ENCODE results near the gene LDLRAD3. TPM values are rescaled to one million over a fixed set of nuclear protein-coding genes. Genes with fewer than 3 reads are reported as not detected.

The LDLRAD3 gene
- total and polyA plus RNA-seq, 5 donors: 1.8 to 7.0 (median 3.5) TPM

GRCh38 chr11:36266767-36267166 lies 322.9 kb downstream of the LDLRAD3 start:
- ATAC-seq (no peak), DNase-seq (no peak)
- Histone ChIP-seq H3K9me3 (ENCODE audit: control insufficient read depth, low read length) (no peaks in the 10 kb centered on the region), H3K27ac (ENCODE audit: low read length) (no peak overlapping the region), H3K4me3 (ENCODE audit: low read length) (no peak overlapping the region), H3K4me1 (ENCODE audit: control insufficient read depth, insufficient read depth, low read length) (no peaks in the 10 kb centered on the region), H3K27me3 (ENCODE audit: control insufficient read depth, insufficient read depth) (no peaks in the 10 kb centered on the region)
- intact Hi-C loops (cut with DNase I): loop anchor here in 3 of 4 donors (2.0 to 10.0 kb wide), 5 partner anchors 442 to 782 kb away; partner anchors contain the start of gene FJX1 (in 1 of the 3)
- WGBS: 65% methylated on average over 5 of the region's 5 CpGs

GRCh38 chr11:36268337-36268985 lies 324.6 kb downstream of the LDLRAD3 start:
- Histone ChIP-seq H3K4me1 (ENCODE audit: control insufficient read depth, insufficient read depth, low read length) (no peaks in the 10 kb centered on the region), H3K9me3 (ENCODE audit: control insufficient read depth, low read length) (no peaks in the 10 kb centered on the region), H3K27me3 (ENCODE audit: control insufficient read depth, insufficient read depth) (no peaks in the 10 kb centered on the region), H3K27ac (ENCODE audit: low read length) (no peak overlapping the region), H3K4me3 (ENCODE audit: low read length) (no peak overlapping the region)
- intact Hi-C loops (cut with DNase I): loop anchor here in 3 of 4 donors (5.0 to 10.0 kb wide), 4 partner anchors 444 to 784 kb away; partner anchors contain the start of gene FJX1 (in 1 of the 3)
- DNase-seq: no peak
- no peak for ATAC-seq
- 84% methylated on average over 8 of the region's 8 CpGs for WGBS

- DNase-seq (no peak), ATAC-seq (no peak)
- WGBS: 91% methylated on average over 9 of the region's 9 CpGs
- Histone ChIP-seq H3K27ac (ENCODE audit: low read length) (no peak overlapping the region), H3K4me1 (ENCODE audit: control insufficient read depth, insufficient read depth, low read length) (no peaks in the 10 kb centered on the region), H3K4me3 (ENCODE audit: low read length) (no peak overlapping the region), H3K27me3 (ENCODE audit: control insufficient read depth, insufficient read depth) (no peaks in the 10 kb centered on the region), H3K9me3 (ENCODE audit: control insufficient read depth, low read length) (no peaks in the 10 kb centered on the region)
- intact Hi-C loops (cut with DNase I): no loop called here
These were observed 326.8 kb downstream of the LDLRAD3 start for GRCh38 chr11:36270701-36271100.

- intact Hi-C loops (cut with DNase I): no loop called here
- Histone ChIP-seq H3K27me3 (ENCODE audit: control insufficient read depth, insufficient read depth) (no peaks in the 10 kb centered on the region), H3K9me3 (ENCODE audit: control insufficient read depth, low read length) (no peaks in the 10 kb centered on the region), H3K27ac (ENCODE audit: low read length) (no peak overlapping the region), H3K4me1 (ENCODE audit: control insufficient read depth, insufficient read depth, low read length) (no peaks in the 10 kb centered on the region), H3K4me3 (ENCODE audit: low read length) (no peak overlapping the region)
- WGBS: 80% methylated on average over 5 of the region's 5 CpGs
- ATAC-seq: no peak
- DNase-seq: no peak
These were observed 328.0 kb downstream of the LDLRAD3 start for GRCh38 chr11:36271794-36272407.

- Histone ChIP-seq H3K9me3 (ENCODE audit: control insufficient read depth, low read length) (no peaks in the 10 kb centered on the region), H3K27me3 (ENCODE audit: control insufficient read depth, insufficient read depth) (no peaks in the 10 kb centered on the region), H3K4me3 (ENCODE audit: low read length) (no peak overlapping the region), H3K4me1 (ENCODE audit: control insufficient read depth, insufficient read depth, low read length) (no peaks in the 10 kb centered on the region), H3K27ac (ENCODE audit: low read length) (no peak overlapping the region)
- no peak for ATAC-seq
- 67% methylated on average over 3 of the region's 3 CpGs for WGBS
- intact Hi-C loops (cut with DNase I): no loop called here
- peak in 1 of 3 donors; percentile 3 for DNase-seq
These were observed 329.2 kb downstream of the LDLRAD3 start for GRCh38 chr11:36273110-36273509.

- Histone ChIP-seq H3K27me3 (ENCODE audit: control insufficient read depth, insufficient read depth) (no peaks in the 10 kb centered on the region), H3K9me3 (ENCODE audit: control insufficient read depth, low read length) (no peaks in the 10 kb centered on the region), H3K4me3 (ENCODE audit: low read length) (no peak overlapping the region), H3K27ac (ENCODE audit: low read length) (no peak overlapping the region), H3K4me1 (ENCODE audit: control insufficient read depth, insufficient read depth, low read length) (no peaks in the 10 kb centered on the region)
- intact Hi-C loops (cut with DNase I): no loop called here
- WGBS: 96% methylated on average over 7 of the region's 7 CpGs
- DNase-seq: peak in 1 of 3 donors; percentile 25
- no peak for ATAC-seq
These were observed 330.6 kb downstream of the LDLRAD3 start for GRCh38 chr11:36274414-36274813.

- Histone ChIP-seq H3K9me3 (ENCODE audit: control insufficient read depth, low read length) (no peaks in the 10 kb centered on the region), H3K4me3 (ENCODE audit: low read length) (no peak overlapping the region), H3K4me1 (ENCODE audit: control insufficient read depth, insufficient read depth, low read length) (peaks cover 1% of the 10 kb centered on the region), H3K27me3 (ENCODE audit: control insufficient read depth, insufficient read depth) (no peaks in the 10 kb centered on the region), H3K27ac (ENCODE audit: low read length) (no peak overlapping the region)
- no peak for DNase-seq
- intact Hi-C loops (cut with DNase I): no loop called here
- 85% methylated on average over 13 of the region's 13 CpGs for WGBS
- no peak for ATAC-seq
These were observed 334.8 kb downstream of the LDLRAD3 start for GRCh38 chr11:36278531-36279282.

- Histone ChIP-seq H3K9me3 (ENCODE audit: control insufficient read depth, low read length) (no peaks in the 10 kb centered on the region), H3K27me3 (ENCODE audit: control insufficient read depth, insufficient read depth) (no peaks in the 10 kb centered on the region), H3K4me3 (ENCODE audit: low read length) (no peak overlapping the region), H3K4me1 (ENCODE audit: control insufficient read depth, insufficient read depth, low read length) (peaks cover 1% of the 10 kb centered on the region), H3K27ac (ENCODE audit: low read length) (no peak overlapping the region)
- intact Hi-C loops (cut with DNase I): no loop called here
- DNase-seq (no peak), ATAC-seq (no peak)
- 60% methylated on average over 1 of the region's 1 CpG for WGBS
These were observed 336.7 kb downstream of the LDLRAD3 start for GRCh38 chr11:36280531-36280930.

Small RNA genes within 50 kb of the gene (microRNA-seq; reads per million reads assigned to microRNA genes)
- gene MIR3973: 0 reads per million in 2 donors

All from right cardiac atrium (tissue), 5 donors.